ENCODE measurements around the gene MSI2.

The MSI2 gene

DNA sequence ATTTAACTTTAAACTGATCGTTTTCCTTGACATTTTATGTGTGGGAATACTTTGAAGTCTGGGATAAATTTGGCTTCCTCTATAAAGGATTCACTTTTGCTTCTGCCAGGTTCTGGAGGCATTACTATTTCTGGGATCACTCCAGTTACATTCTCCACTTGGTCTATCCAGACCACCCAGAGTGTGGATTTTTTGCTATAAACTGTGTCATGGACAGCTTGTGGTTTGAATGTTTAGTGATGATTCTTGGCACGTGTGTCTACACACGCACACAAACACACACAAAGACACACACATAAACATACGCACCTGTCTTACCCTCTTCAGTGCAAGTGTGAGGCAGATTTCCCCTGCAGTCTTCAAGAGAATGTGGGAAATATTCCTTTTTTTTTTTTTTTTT is 27.4 kb upstream of the MSI2 start:
- no peak for TF ChIP-seq JUND (IDR thresholded peaks at IDR 0.05; ENCODE audit: low read depth)
- DNase-seq (ENCODE audit: low read depth in 1 of 2, low spot score in 1 of 2) = no peak
- in situ Hi-C loops (cut with HindIII; ENCODE audit: low pct_unique_long_range_greater_than_20kb, low sequenced_read_pairs) = no loop called here

GRCh38 chr17:57234061-57234738 is 22.1 kb upstream of the MSI2 start:
- in situ Hi-C loops (cut with HindIII; ENCODE audit: low pct_unique_long_range_greater_than_20kb, low sequenced_read_pairs) = no loop called here
- DNase-seq (ENCODE audit: low read depth in 1 of 2, low spot score in 1 of 2) = no peak
- no peak for TF ChIP-seq JUND (IDR thresholded peaks at IDR 0.05; ENCODE audit: low read depth)

GRCh38 chr17:57234739-57235092 is 21.6 kb upstream of the MSI2 start:
- in situ Hi-C loops (cut with HindIII; ENCODE audit: low pct_unique_long_range_greater_than_20kb, low sequenced_read_pairs) = no loop called here
- DNase-seq (ENCODE audit: low read depth in 1 of 2, low spot score in 1 of 2) = no peak
- TF ChIP-seq JUND (IDR thresholded peaks at IDR 0.05; ENCODE audit: low read depth) = no peak

GRCh38 chr17:57235124-57235523 is 21.2 kb upstream of the MSI2 start:
- TF ChIP-seq JUND (IDR thresholded peaks at IDR 0.05; ENCODE audit: low read depth) = no peak
- in situ Hi-C loops (cut with HindIII; ENCODE audit: low pct_unique_long_range_greater_than_20kb, low sequenced_read_pairs) = no loop called here
- DNase-seq (ENCODE audit: low read depth in 1 of 2, low spot score in 1 of 2) = no peak

DNA sequence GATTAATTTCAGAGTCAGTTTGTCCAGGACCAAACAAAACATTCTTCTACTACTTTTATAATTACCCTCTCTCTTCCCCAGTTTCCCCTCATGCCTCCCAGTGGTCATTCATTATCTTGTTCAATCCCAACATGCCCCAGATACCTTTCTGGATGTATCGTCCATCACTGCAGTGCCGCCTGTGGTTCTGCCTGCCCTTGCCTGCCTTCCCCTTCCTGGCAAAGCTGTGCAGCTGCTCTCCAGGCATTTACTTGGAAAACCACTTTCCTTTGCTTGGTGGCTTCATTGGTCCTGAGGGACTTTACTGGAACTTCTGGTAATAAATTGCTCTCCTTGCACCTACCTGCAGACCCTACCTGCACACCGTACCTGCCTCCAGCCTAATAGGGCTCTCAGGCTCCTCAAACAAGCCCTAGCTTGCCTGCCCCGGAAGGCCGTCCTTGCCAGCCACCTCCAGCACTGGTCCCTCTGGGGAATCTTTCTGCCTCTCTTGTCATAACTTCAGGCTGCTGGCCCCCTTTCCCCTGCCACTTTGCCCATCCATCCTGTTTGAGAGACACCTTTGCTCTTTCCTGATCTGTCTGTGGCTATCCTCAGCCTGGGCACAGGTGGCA is 19.5 kb upstream of the MSI2 start:
- in situ Hi-C loops (cut with HindIII; ENCODE audit: low pct_unique_long_range_greater_than_20kb, low sequenced_read_pairs) = no loop called here
- DNase-seq (ENCODE audit: low read depth in 1 of 2, low spot score in 1 of 2) = no peak
- TF ChIP-seq JUND (IDR thresholded peaks at IDR 0.05; ENCODE audit: low read depth) = no peak

- in situ Hi-C loops (cut with HindIII; ENCODE audit: low pct_unique_long_range_greater_than_20kb, low sequenced_read_pairs) = no loop called here
- no peak for DNase-seq (ENCODE audit: low read depth in 1 of 2, low spot score in 1 of 2)
- TF ChIP-seq JUND (IDR thresholded peaks at IDR 0.05; ENCODE audit: low read depth) = no peak
Measured at GRCh38 chr17:57240648-57241047, 15.7 kb upstream of the MSI2 start.

- in situ Hi-C loops (cut with HindIII; ENCODE audit: low pct_unique_long_range_greater_than_20kb, low sequenced_read_pairs) = no loop called here
- TF ChIP-seq JUND (IDR thresholded peaks at IDR 0.05; ENCODE audit: low read depth) = no peak
- no peak for DNase-seq (ENCODE audit: low read depth in 1 of 2, low spot score in 1 of 2)
Measured at GRCh38 chr17:57242148-57242547, 14.2 kb upstream of the MSI2 start.

DNA sequence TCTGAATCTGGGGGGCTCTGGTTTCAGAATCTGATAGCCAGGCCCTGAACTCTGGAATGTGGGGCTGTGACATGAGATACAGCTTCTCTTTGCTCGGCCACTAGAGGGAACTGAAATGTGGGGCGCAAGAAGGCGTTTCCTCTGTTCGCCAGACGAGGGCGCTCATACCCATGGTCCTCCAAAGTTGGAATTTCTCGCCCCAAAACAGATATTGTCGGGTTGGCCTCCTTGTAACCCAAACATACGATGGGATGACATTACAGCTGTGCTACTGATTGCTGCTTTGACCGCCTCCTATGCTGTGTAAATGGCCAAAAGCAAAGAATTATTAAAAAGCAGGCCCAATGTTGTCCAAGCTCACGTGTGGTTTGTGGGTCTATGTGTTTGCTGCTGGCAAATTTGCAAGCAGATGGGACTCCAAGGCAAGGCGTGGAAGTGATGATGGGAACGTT is 13.1 kb upstream of the MSI2 start:
- no peak for TF ChIP-seq JUND (IDR thresholded peaks at IDR 0.05; ENCODE audit: low read depth)
- in situ Hi-C loops (cut with HindIII; ENCODE audit: low pct_unique_long_range_greater_than_20kb, low sequenced_read_pairs) = no loop called here
- DNase-seq (ENCODE audit: low read depth in 1 of 2, low spot score in 1 of 2) = peak; percentile 72 to 74

DNA sequence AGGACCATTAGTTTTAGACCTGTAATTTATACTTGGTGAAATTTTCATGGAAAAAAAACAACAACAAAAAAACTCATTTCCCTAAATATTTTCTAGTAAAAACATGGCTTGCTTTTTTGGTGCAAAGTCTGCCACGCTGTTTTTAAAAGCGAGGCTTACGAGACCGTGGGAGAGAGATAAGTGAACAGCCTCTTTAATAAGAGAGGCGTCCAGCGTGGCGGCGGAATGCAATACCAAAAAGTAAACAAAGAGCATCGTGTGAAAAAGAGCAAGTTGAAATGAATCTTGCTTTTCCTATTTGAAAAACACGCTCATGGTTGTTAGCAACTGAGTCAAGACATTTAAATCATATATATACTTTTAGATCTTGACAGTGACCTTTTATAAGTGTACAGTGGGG is 10.5 kb upstream of the MSI2 start:
- in situ Hi-C loops (cut with HindIII; ENCODE audit: low pct_unique_long_range_greater_than_20kb, low sequenced_read_pairs) = no loop called here
- no peak for TF ChIP-seq JUND (IDR thresholded peaks at IDR 0.05; ENCODE audit: low read depth)
- no peak for DNase-seq (ENCODE audit: low read depth in 1 of 2, low spot score in 1 of 2)

GRCh38 chr17:57246257-57246656 is 10.1 kb upstream of the MSI2 start:
- in situ Hi-C loops (cut with HindIII; ENCODE audit: low pct_unique_long_range_greater_than_20kb, low sequenced_read_pairs) = no loop called here
- no peak for TF ChIP-seq JUND (IDR thresholded peaks at IDR 0.05; ENCODE audit: low read depth)
- DNase-seq (ENCODE audit: low read depth in 1 of 2, low spot score in 1 of 2) = no peak

GRCh38 chr17:57247261-57247660 is 9.1 kb upstream of the MSI2 start:
- TF ChIP-seq JUND (IDR thresholded peaks at IDR 0.05; ENCODE audit: low read depth) = no peak
- DNase-seq (ENCODE audit: low read depth in 1 of 2, low spot score in 1 of 2) = no peak
- in situ Hi-C loops (cut with HindIII; ENCODE audit: low pct_unique_long_range_greater_than_20kb, low sequenced_read_pairs) = no loop called here

GRCh38 chr17:57247913-57248312 is 8.4 kb upstream of the MSI2 start:
- in situ Hi-C loops (cut with HindIII; ENCODE audit: low pct_unique_long_range_greater_than_20kb, low sequenced_read_pairs) = no loop called here
- TF ChIP-seq JUND (IDR thresholded peaks at IDR 0.05; ENCODE audit: low read depth) = no peak
- DNase-seq (ENCODE audit: low read depth in 1 of 2, low spot score in 1 of 2) = no peak

GRCh38 chr17:57249520-57249919 is 6.8 kb upstream of the MSI2 start:
- no peak for TF ChIP-seq JUND (IDR thresholded peaks at IDR 0.05; ENCODE audit: low read depth)
- DNase-seq (ENCODE audit: low read depth in 1 of 2, low spot score in 1 of 2) = no peak
- in situ Hi-C loops (cut with HindIII; ENCODE audit: low pct_unique_long_range_greater_than_20kb, low sequenced_read_pairs) = no loop called here
